Ovary (tissue), 9 donors: ENCODE data around the gene ARHGEF12. TPM values are rescaled to one million over a fixed set of nuclear protein-coding genes. Genes with fewer than 3 reads are reported as not detected.

Source experiments
- DNase-seq, 5 donors: peaks; one replicate each; pipeline ENCODE4 v3.0.0-alpha.2; 2019 to 2020
- H3K27ac ChIP-seq, 2 donors: fragments of 200-600 bp; one replicate each; pipeline versions ENCODE4 v1.5.1 to v1.8.0; 2019 to 2022
- H3K27me3 ChIP-seq: fragments of 200-600 bp; one replicate; pipeline ENCODE4 v1.8.0; 2022
- H3K36me3 ChIP-seq: fragments of 200-600 bp; sonication (generic); one replicate; pipeline ENCODE4 v1.5.1; 2019
- H3K4me1 ChIP-seq: one replicate; pipeline ENCODE4 v1.8.1; 2013; ENCODE audit warnings: mild to moderate bottlenecking, moderate library complexity; ENCODE audit not compliant: insufficient read depth
- H3K4me3 ChIP-seq: fragments of 200-600 bp; sonication (generic); one replicate; pipeline ENCODE4 v1.5.1; 2017
- H3K9me3 ChIP-seq, 2 donors: fragments of 200-600 bp in 1 of 2; sonication (generic) in 1 of 2; one replicate each; pipeline versions ENCODE4 v1.5.1 to v1.8.1; 2013 to 2019; ENCODE audit warnings: mild to moderate bottlenecking in 1 of 2, moderate library complexity in 1 of 2
- EP300 ChIP-seq: sonication (generic); formaldehyde crosslinking; IDR thresholded peaks from one replicate; pipeline ENCODE4 v1.6.1; 2017; ENCODE audit warnings: antibody characterized with exemption
- POLR2A ChIP-seq: fragments of 450-650 bp; IDR thresholded peaks from one replicate; pipeline ENCODE4 v1.6.1; 2017; ENCODE audit warnings: antibody characterized with exemption, mild to moderate bottlenecking, moderate library complexity
- WGBS, 3 donors: extraction: QIAGEN DNeasy Blood & Tissue Kit in 1 of 3; methylation state at CpG; one replicate each; pipeline versions ENCODE4 v1.1.5 to v1.1.7; 2013 to 2017; 5-methylcytosine and 5-hydroxymethylcytosine counted together
- intact Hi-C, 4 donors: fragments of 100-400 bp; cut with DNase I; formaldehyde crosslinking; loops; one replicate each; pipeline versions ENCODE4 v1.11.0 to v1.15.1; 2022 to 2023
- polyA plus RNA-seq, 2 donors: library from polyadenylated mRNA; stranded (reverse); fragments of 200-250 nt in 1 of 2; fragments of 350-450 nt in 1 of 2; fragmentation: Illumina TruSeq in 1 of 2; extraction: RNeasy Lipid Tissue Mini Kit (QIAGEN cat#74804) in 1 of 2; gene quantifications; one replicate each; pipeline ENCODE4 v1.2.3, GENCODE V29; 2013 to 2014
- total RNA-seq, 7 donors: library from RNA; depleted of rRNA in 2 of 7; stranded (reverse); fragments of >200 nt in 2 of 7; fragmentation: NEBNext Ultra II Directional in 3 of 7; extraction: Animal tissue kit (Norgen Biotek cat#: 25700) in 3 of 7; gene quantifications; one replicate each; pipeline versions ENCODE4 v1.1.0 to v1.2.4, GENCODE V29; 2016 to 2023
- TF ChIP-seq, protein P1 (sequence below), 3 donors: fragments of 450-650 bp in 2 of 3; fragments of 200-600 bp in 1 of 3; IDR thresholded peaks; one replicate each; pipeline versions ENCODE4 v1.5.1 to v1.8.0; 2016 to 2022; ENCODE audit warnings: antibody characterized with exemption in 3 of 3, mild to moderate bottlenecking in 1 of 3
- donor health status: DM: no; HTN: no; CAD: no; lungs with moderate emphysema.
- donor health status: DM: no; HTN: no; CAD: no.
- donor health status: Bipolar disorder and iron deficiency.
- donor health status: DM: yes; HTN: yes; CAD: no.
- donor health status: DM: no; HTN: no; CAD: no.
- donor health status: DM: yes; HTN: yes; CAD: no.

Gene ARHGEF12
- total and polyA plus RNA-seq, 9 donors: 22.1 to 92.9 (median 69.3) TPM

GRCh38 chr11:120425527-120425926 is 89.3 kb downstream of the ARHGEF12 start:
- H3K9me3 ChIP-seq: no peaks in the 10 kb centered on the region
- no peaks in the 10 kb centered on the region for H3K27me3 ChIP-seq
- H3K4me3 ChIP-seq: no peak overlapping the region
- intact Hi-C loops: no loop called here
- WGBS, 3 donors: 90 to 94% (median 93%) methylated on average over 3 of the region's 3 CpGs
- no peak overlapping the region for H3K27ac ChIP-seq
- DNase-seq: no peak
- H3K4me1 ChIP-seq: no peaks in the 10 kb centered on the region
- no peaks in the 10 kb centered on the region for H3K36me3 ChIP-seq
- TF ChIP-seq, protein P1, sequence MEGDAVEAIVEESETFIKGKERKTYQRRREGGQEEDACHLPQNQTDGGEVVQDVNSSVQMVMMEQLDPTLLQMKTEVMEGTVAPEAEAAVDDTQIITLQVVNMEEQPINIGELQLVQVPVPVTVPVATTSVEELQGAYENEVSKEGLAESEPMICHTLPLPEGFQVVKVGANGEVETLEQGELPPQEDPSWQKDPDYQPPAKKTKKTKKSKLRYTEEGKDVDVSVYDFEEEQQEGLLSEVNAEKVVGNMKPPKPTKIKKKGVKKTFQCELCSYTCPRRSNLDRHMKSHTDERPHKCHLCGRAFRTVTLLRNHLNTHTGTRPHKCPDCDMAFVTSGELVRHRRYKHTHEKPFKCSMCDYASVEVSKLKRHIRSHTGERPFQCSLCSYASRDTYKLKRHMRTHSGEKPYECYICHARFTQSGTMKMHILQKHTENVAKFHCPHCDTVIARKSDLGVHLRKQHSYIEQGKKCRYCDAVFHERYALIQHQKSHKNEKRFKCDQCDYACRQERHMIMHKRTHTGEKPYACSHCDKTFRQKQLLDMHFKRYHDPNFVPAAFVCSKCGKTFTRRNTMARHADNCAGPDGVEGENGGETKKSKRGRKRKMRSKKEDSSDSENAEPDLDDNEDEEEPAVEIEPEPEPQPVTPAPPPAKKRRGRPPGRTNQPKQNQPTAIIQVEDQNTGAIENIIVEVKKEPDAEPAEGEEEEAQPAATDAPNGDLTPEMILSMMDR (IDR thresholded peaks at IDR 0.05): no peak
- TF ChIP-seq EP300: no peak
- no peak for TF ChIP-seq POLR2A

GRCh38 chr11:120430146-120430545 is 93.9 kb downstream of the ARHGEF12 start:
- Histone ChIP-seq H3K36me3 (no peaks in the 10 kb centered on the region), H3K9me3 (no peaks in the 10 kb centered on the region), H3K4me3 (no peak overlapping the region), H3K27me3 (no peaks in the 10 kb centered on the region), H3K4me1 (peaks cover 1% of the 10 kb centered on the region), H3K27ac (no peak overlapping the region)
- intact Hi-C loops: loop anchor here in 3 of 4 donors (10.0 kb wide), 1 partner anchor 95 kb away; the partner anchor contains the start of gene ARHGEF12 (in 3 of the 3)
- TF ChIP-seq EP300: no peak
- TF ChIP-seq, protein P1 (IDR thresholded peaks at IDR 0.05): no peak
- TF ChIP-seq POLR2A: no peak
- DNase-seq: no peak

DNA sequence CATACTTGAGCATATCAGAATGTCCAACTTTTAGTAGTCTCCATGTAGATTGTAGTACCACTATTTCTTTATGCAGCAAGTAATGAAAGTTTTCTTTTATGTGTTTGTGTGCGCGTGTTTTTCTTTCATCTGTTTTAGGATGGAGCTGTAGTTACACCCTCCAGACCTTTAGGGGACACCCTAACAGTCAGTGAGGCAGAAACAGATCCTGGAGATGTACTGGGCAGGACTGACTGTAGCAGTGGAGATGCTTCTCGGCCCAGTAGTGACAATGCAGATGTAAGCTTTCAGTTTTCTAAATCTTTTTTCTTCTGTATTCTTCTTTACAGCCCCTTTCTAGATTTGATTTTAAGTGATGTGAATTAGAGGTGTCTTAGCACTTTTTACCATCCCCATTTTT is 95.4 kb downstream of the ARHGEF12 start:
- H3K27me3 ChIP-seq: no peaks in the 10 kb centered on the region
- no peak for DNase-seq
- peak overlapping the region in 1 of 2 donors; percentile 17 for H3K27ac ChIP-seq
- intact Hi-C loops: loop anchor here in 3 of 4 donors (10.0 kb wide), 1 partner anchor 97 kb away; the partner anchor contains the start of gene ARHGEF12 (in 3 of the 3)
- 62 to 79% (median 70%) methylated on average over 3 of the region's 3 CpGs for WGBS, 3 donors
- H3K9me3 ChIP-seq: no peaks in the 10 kb centered on the region
- H3K4me1 ChIP-seq: peaks cover 1% of the 10 kb centered on the region
- no peak for TF ChIP-seq POLR2A
- TF ChIP-seq, protein P1 (IDR thresholded peaks at IDR 0.05): no peak
- no peak for TF ChIP-seq EP300
- no peak overlapping the region for H3K4me3 ChIP-seq
- no peaks in the 10 kb centered on the region for H3K36me3 ChIP-seq

GRCh38 chr11:120432056-120433018 is 96.1 kb downstream of the ARHGEF12 start:
- WGBS, 3 donors: 17 to 30% (median 21%) methylated on average over 4 of the region's 4 CpGs
- no peaks in the 10 kb centered on the region for H3K9me3 ChIP-seq
- no peak overlapping the region for H3K4me3 ChIP-seq
- peak overlapping the region in 1 of 2 donors; percentile 17 for H3K27ac ChIP-seq
- peaks cover 1% of the 10 kb centered on the region for H3K4me1 ChIP-seq
- TF ChIP-seq, protein P1 (IDR thresholded peaks at IDR 0.05): no peak
- TF ChIP-seq POLR2A (no peak), EP300 (no peak)
- intact Hi-C loops: loop anchor here in 3 of 4 donors (10.0 kb wide), 1 partner anchor 98 kb away; the partner anchor contains the start of gene ARHGEF12 (in 3 of the 3)
- H3K27me3 ChIP-seq: no peaks in the 10 kb centered on the region
- no peaks in the 10 kb centered on the region for H3K36me3 ChIP-seq
- peak in 1 of 5 donors; percentile 35 for DNase-seq
